Neural progenitor cell (in vitro differentiated cells): ENCODE data around the gene NPFFR2.

Source experiments
- EZH2 ChIP-seq: fragments of 200-600 bp; sonication (generic); IDR thresholded peaks from 2 replicates; pipeline ENCODE4 v1.6.1; 2017; ENCODE audit warnings: antibody characterized with exemption, mild to moderate bottlenecking, moderate library complexity
- EZH2phosphoT487 ChIP-seq: fragments of 200-600 bp; sonication (generic); IDR thresholded peaks from 2 replicates; pipeline ENCODE4 v1.6.1; 2017; ENCODE audit warnings: antibody characterized with exemption
- TF ChIP-seq, protein P1 (sequence below): fragments of 200-600 bp; sonication (generic); IDR thresholded peaks from 2 replicates; pipeline ENCODE4 v1.5.1; 2017; ENCODE audit warnings: antibody characterized with exemption, mild to moderate bottlenecking

DNA sequence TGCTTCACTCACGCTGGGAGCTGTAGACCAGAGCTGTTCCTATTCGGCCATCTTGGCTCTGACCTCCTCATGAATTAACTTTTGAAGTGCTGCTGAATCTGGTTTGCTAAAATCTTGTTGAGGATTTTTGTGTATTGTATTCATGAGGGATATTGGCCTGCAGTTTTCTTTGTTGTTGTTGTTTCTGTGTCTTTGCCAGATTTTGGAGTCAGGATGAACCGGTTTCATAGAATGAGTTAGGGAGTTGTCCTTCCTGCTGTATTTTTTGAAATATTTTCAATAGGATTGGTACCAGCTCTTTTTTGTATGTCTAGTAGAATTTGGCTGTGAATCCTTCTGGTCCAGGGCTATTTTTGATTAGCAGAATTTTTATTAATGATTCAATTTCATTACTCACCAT lies 138.1 kb downstream of the NPFFR2 start:
- TF ChIP-seq, protein P1, sequence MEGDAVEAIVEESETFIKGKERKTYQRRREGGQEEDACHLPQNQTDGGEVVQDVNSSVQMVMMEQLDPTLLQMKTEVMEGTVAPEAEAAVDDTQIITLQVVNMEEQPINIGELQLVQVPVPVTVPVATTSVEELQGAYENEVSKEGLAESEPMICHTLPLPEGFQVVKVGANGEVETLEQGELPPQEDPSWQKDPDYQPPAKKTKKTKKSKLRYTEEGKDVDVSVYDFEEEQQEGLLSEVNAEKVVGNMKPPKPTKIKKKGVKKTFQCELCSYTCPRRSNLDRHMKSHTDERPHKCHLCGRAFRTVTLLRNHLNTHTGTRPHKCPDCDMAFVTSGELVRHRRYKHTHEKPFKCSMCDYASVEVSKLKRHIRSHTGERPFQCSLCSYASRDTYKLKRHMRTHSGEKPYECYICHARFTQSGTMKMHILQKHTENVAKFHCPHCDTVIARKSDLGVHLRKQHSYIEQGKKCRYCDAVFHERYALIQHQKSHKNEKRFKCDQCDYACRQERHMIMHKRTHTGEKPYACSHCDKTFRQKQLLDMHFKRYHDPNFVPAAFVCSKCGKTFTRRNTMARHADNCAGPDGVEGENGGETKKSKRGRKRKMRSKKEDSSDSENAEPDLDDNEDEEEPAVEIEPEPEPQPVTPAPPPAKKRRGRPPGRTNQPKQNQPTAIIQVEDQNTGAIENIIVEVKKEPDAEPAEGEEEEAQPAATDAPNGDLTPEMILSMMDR = no peak
- no peak for TF ChIP-seq EZH2
- TF ChIP-seq EZH2phosphoT487 = no peak
